Measurements from ENCODE around the gene TIMM9. TPM values are rescaled to one million over a fixed set of nuclear protein-coding genes. Genes with fewer than 3 reads are reported as not detected.

TIMM9 gene
- polyA plus RNA-seq, 1 of the 3 experiments (the other 2 are of a cell fraction): 17.9 TPM

GRCh38 chr14:58466459-58466858 lies 39.1 kb upstream of the TIMM9 start (continued):
- TF ChIP-seq NFIC (IDR thresholded peaks at IDR 0.05; ENCODE audit: borderline replicate concordance) (no peak), JUND (IDR thresholded peaks at IDR 0.05) (no peak), IRF3 (IDR thresholded peaks at IDR 0.05; ENCODE audit: low read depth, low read length) (no peak), RFX5 (IDR thresholded peaks at IDR 0.05; ENCODE audit: low read length) (no peak), FOXM1 (IDR thresholded peaks at IDR 0.05; ENCODE audit: low read depth) (no peak), GABPA (IDR thresholded peaks at IDR 0.05; ENCODE audit: low read depth) (no peak)

GRCh38 chr14:58465421-58465820 lies 38.1 kb upstream of the TIMM9 start:
- H3K4me3 ChIP-seq (ENCODE audit: low read depth in 2 of 2, low read length in 1 of 2): no peak overlapping the region
- H3K9ac ChIP-seq: no peak overlapping the region
- no peak overlapping the region for H3K27ac ChIP-seq (ENCODE audit: low read depth in 2 of 2, low read length in 1 of 2)
- no peak for DNase-seq
- no peak for TF ChIP-seq FOSL2 (IDR thresholded peaks at IDR 0.05; ENCODE audit: borderline replicate concordance, low read depth)
- peak; percentile 54; the same call in 1 of the 2 replicates for TF ChIP-seq USF1 (IDR thresholded peaks at IDR 0.05; ENCODE audit: borderline replicate concordance, low read depth)
- TF ChIP-seq PBX3 (IDR thresholded peaks at IDR 0.05): no peak
- H2AFZ ChIP-seq (ENCODE audit: low read depth): no peak overlapping the region
- CTCF ChIA-PET: interaction anchor here (2.4 kb wide), 1 partner anchor 36 kb away, joined by 8 read pairs; no protein-coding TSS in a partner anchor
- no peaks in the 10 kb centered on the region for H3K4me1 ChIP-seq (ENCODE audit: control insufficient read depth in 1 of 2, insufficient read depth in 2 of 2, low read depth in 1 of 2, low read length in 1 of 2)
- no peaks in the 10 kb centered on the region for H3K27me3 ChIP-seq (ENCODE audit: insufficient read depth)
- H3K9me3 ChIP-seq: no peaks in the 10 kb centered on the region
- no peak overlapping the region for H3K4me2 ChIP-seq
- peaks cover 37 to 43% of the 10 kb centered on the region in 2 experiments for H3K36me3 ChIP-seq (replicated peaks in 1 of 2; ENCODE audit: control insufficient read depth in 1 of 2, insufficient read depth in 2 of 2, low read length in 1 of 2)
- H3K9me2 ChIP-seq: no peaks in the 10 kb centered on the region
- H3F3A ChIP-seq (replicated peaks; ENCODE audit: insufficient read depth): no peaks in the 10 kb centered on the region
- no peaks in the 10 kb centered on the region for H3K79me2 ChIP-seq (ENCODE audit: insufficient read depth)
- 77% methylated on average over 2 of the region's 2 CpGs for WGBS (ENCODE audit: low lambda C conversion rate)
- POLR2A ChIA-PET: no interaction called here
- no peaks in the 10 kb centered on the region for H4K20me1 ChIP-seq (ENCODE audit: insufficient read depth)

GRCh38 chr14:58464652-58465051 lies 37.3 kb upstream of the TIMM9 start:
- CTCF ChIA-PET: interaction anchor here (2.4 kb wide), 1 partner anchor 37 kb away, joined by 8 read pairs; no protein-coding TSS in a partner anchor
- H3K4me2 ChIP-seq: no peak overlapping the region
- H3K4me1 ChIP-seq (ENCODE audit: control insufficient read depth in 1 of 2, insufficient read depth in 2 of 2, low read depth in 1 of 2, low read length in 1 of 2): no peaks in the 10 kb centered on the region
- peaks cover 42 to 46% of the 10 kb centered on the region in 2 experiments for H3K36me3 ChIP-seq (replicated peaks in 1 of 2; ENCODE audit: control insufficient read depth in 1 of 2, insufficient read depth in 2 of 2, low read length in 1 of 2)
- no peaks in the 10 kb centered on the region for H3K79me2 ChIP-seq (ENCODE audit: insufficient read depth)
- no peak overlapping the region for H3K9ac ChIP-seq
- no peaks in the 10 kb centered on the region for H3K27me3 ChIP-seq (ENCODE audit: insufficient read depth)
- H3K4me3 ChIP-seq (ENCODE audit: low read depth in 2 of 2, low read length in 1 of 2): no peak overlapping the region
- H2AFZ ChIP-seq (ENCODE audit: low read depth): no peak overlapping the region
- no peaks in the 10 kb centered on the region for H3K9me2 ChIP-seq
- no peak for DNase-seq
- POLR2A ChIA-PET: no interaction called here
- no peak overlapping the region for H3K27ac ChIP-seq (ENCODE audit: low read depth in 2 of 2, low read length in 1 of 2)
- H3F3A ChIP-seq (replicated peaks; ENCODE audit: insufficient read depth): no peaks in the 10 kb centered on the region
- H3K9me3 ChIP-seq: no peaks in the 10 kb centered on the region
- TF ChIP-seq RCOR1 (IDR thresholded peaks at IDR 0.05; ENCODE audit: low read length) (no peak), JUND (IDR thresholded peaks at IDR 0.05) (no peak), MEF2A (IDR thresholded peaks at IDR 0.05; ENCODE audit: borderline replicate concordance, low read depth) (no peak), FOXM1 (IDR thresholded peaks at IDR 0.05; ENCODE audit: low read depth) (no peak), CTCF (IDR thresholded peaks at IDR 0.05) (no peak), USF1 (IDR thresholded peaks at IDR 0.05; ENCODE audit: borderline replicate concordance, low read depth) (no peak), MXI1 (IDR thresholded peaks at IDR 0.05; ENCODE audit: low read depth, low read length) (no peak)
- no peaks in the 10 kb centered on the region for H4K20me1 ChIP-seq (ENCODE audit: insufficient read depth)
- WGBS (ENCODE audit: low lambda C conversion rate): 90% methylated on average over 8 of the region's 8 CpGs
